ENCODE data around the gene NTMT1. TPM values are rescaled to one million over a fixed set of nuclear protein-coding genes. Genes with fewer than 3 reads are reported as not detected.
"Not testable (repeated sequence)": the region's sequence is repeated elsewhere in the genome, so short reads cannot be mapped to it uniquely, and the experiment has no call there.

Gene NTMT1
- total and polyA plus RNA-seq, 9 donors = 11.7 to 33.1 (median 25.3) TPM

DNA sequence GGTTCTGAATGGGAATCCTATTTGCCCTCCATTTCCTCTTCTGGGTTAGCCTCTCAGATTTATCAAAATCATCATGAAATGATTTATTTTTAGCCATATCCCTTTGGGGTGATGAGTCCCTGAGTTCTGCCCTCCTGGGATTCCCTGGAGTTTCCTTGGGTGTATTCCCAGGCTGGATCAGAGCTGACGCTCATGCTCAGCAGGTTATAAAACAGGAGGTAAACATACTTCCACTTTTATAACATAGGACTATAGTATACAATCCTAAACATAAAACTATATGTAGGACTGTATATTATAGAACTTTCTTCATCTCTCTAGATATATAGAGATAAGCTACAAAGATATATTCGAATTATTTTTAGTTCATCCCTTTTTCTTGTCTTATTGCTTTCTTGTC lies 35.1 kb downstream of the NTMT1 start:
- Histone ChIP-seq H3K27me3 (no peaks in the 10 kb centered on the region), H3K4me1 (ENCODE audit: insufficient read depth) (no peaks in the 10 kb centered on the region), H3K9me3 (no peaks in the 10 kb centered on the region), H3K27ac (no peak overlapping the region), H3K36me3 (no peaks in the 10 kb centered on the region), H3K4me3 (no peak overlapping the region)
- intact Hi-C loops (cut with DNase I) = no loop called here
- no peak for TF ChIP-seq CTCF (IDR thresholded peaks at IDR 0.05)
- no peak for TF ChIP-seq POLR2A (IDR thresholded peaks at IDR 0.05)
- no peak for TF ChIP-seq EP300 (IDR thresholded peaks at IDR 0.05)
- WGBS, 3 donors = 59 to 81% (median 77%) methylated on average over 2 of the region's 2 CpGs
- DNase-seq = no peak

DNA sequence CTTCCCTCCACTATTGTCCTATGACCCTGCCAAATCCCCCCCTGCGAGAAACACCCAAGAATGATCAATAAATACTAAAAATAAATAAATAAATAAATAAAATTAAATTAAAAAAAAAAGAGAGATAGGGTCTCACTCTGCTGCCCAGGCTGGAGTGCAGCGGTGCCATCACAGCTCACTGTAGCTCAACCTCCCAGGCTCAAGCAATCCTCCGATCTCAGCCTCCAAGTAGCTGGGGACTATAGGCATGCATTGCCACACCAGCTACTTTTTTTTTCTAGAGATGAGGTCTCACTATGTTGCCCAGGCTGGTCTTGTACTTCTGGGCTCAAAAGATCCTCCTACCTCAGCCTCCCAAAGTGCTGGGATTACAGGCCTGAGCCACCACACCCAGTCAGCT lies 36.3 kb downstream of the NTMT1 start:
- DNase-seq; intact Hi-C loops (cut with DNase I); H3K27ac ChIP-seq; H3K27me3 ChIP-seq; H3K9me3 ChIP-seq; H3K4me1 ChIP-seq (ENCODE audit: insufficient read depth); H3K4me3 ChIP-seq; H3K36me3 ChIP-seq: not testable (repeated sequence)
- 57 to 76% (median 59%) methylated on average over 3 of the region's 3 CpGs for WGBS, 3 donors

- H3K4me1 ChIP-seq (ENCODE audit: insufficient read depth) = no peaks in the 10 kb centered on the region
- no peaks in the 10 kb centered on the region for H3K36me3 ChIP-seq
- H3K27me3 ChIP-seq = no peaks in the 10 kb centered on the region
- intact Hi-C loops (cut with DNase I) = loop anchor here in 1 of 4 donors (5.0 kb wide), 1 partner anchor 817 kb away; no protein-coding TSS in a partner anchor
- no peak for DNase-seq
- H3K9me3 ChIP-seq = no peaks in the 10 kb centered on the region
- TF ChIP-seq EP300 (IDR thresholded peaks at IDR 0.05) = no peak
- no peak for TF ChIP-seq POLR2A (IDR thresholded peaks at IDR 0.05)
- no peak for TF ChIP-seq CTCF (IDR thresholded peaks at IDR 0.05)
- H3K27ac ChIP-seq = no peak overlapping the region
- WGBS, 3 donors = 10 to 16% (median 15%) methylated on average over 36 of the region's 36 CpGs
- peak overlapping the region; percentile 23 for H3K4me3 ChIP-seq
Observed at GRCh38 chr9:129664746-129665388, 38.9 kb downstream of the NTMT1 start.

GRCh38 chr9:129665389-129665775 lies 39.4 kb downstream of the NTMT1 start, which contains the start of gene PRRX2:
Gene PRRX2 (plus strand): TSS chr9:129665647. CDS start chr9:129665868, 221 bp downstream.
- H3K36me3 ChIP-seq = no peaks in the 10 kb centered on the region
- WGBS, 3 donors = 1 to 2% (median 1%) methylated on average over 25 to 37 of the region's 37 CpGs
- TF ChIP-seq POLR2A (IDR thresholded peaks at IDR 0.05) (no peak), EP300 (IDR thresholded peaks at IDR 0.05) (no peak), CTCF (IDR thresholded peaks at IDR 0.05) (no peak)
- H3K27ac ChIP-seq = no peak within 1 kb of the TSS
- no peak for DNase-seq
- H3K4me1 ChIP-seq (ENCODE audit: insufficient read depth) = no peaks in the 10 kb centered on the region
- intact Hi-C loops (cut with DNase I) = loop anchor here in 1 of 4 donors (5.0 kb wide), 1 partner anchor 817 kb away; no protein-coding TSS in a partner anchor
- peak within 1 kb of the TSS; percentile 23 for H3K4me3 ChIP-seq
- H3K9me3 ChIP-seq = no peaks in the 10 kb centered on the region
- H3K27me3 ChIP-seq = no peaks in the 10 kb centered on the region

DNA sequence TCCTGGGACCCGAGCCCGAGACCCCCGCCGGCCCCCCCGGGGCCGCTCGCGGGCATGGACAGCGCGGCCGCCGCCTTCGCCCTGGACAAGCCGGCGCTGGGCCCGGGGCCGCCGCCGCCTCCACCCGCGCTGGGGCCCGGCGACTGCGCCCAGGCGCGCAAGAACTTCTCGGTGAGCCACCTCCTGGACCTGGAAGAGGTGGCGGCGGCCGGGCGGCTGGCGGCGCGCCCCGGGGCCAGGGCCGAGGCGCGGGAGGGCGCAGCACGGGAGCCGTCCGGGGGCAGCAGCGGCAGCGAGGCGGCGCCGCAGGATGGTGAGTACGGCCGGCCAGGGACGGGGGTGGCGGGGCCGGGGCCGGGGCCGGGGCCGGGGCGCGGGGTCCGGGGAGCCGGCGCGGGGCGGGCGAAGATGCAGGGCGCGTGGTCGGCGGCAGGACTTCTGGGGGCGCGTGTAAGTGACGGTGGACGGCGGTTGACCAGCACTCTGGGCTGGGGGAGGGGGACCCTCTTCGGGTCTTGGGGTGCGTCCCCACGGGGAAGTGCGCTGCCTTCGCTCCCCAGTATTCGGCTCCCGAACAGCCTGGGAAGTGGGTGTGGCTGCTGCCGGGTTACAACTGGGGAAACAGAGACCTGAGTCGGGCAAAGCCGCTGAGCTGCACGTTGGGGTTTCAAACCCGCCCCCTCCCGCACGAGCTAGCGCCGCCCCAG lies 40.0 kb downstream of the NTMT1 start:
- no peaks in the 10 kb centered on the region for H3K4me1 ChIP-seq (ENCODE audit: insufficient read depth)
- no peak overlapping the region for H3K27ac ChIP-seq
- no peaks in the 10 kb centered on the region for H3K9me3 ChIP-seq
- WGBS, 3 donors = 2 to 3% (median 2%) methylated on average over 30 to 88 of the region's 88 CpGs
- TF ChIP-seq CTCF (IDR thresholded peaks at IDR 0.05) (no peak), EP300 (IDR thresholded peaks at IDR 0.05) (no peak), POLR2A (IDR thresholded peaks at IDR 0.05) (no peak)
- intact Hi-C loops (cut with DNase I) = loop anchor here in 1 of 4 donors (5.0 kb wide), 1 partner anchor 816 kb away; no protein-coding TSS in a partner anchor
- H3K27me3 ChIP-seq = no peaks in the 10 kb centered on the region
- peak overlapping the region; percentile 23 for H3K4me3 ChIP-seq
- DNase-seq = no peak
- H3K36me3 ChIP-seq = no peaks in the 10 kb centered on the region

All from ovary (tissue), 9 donors.